SKM-1 treated with dmso at 0.1 percent for 144 hours (cell line): ENCODE data around the gene ICA1.
A peak's percentile ranks its signal among the peaks of the same experiment; 100 is the strongest.
"Not testable (repeated sequence)": the region's sequence is repeated elsewhere in the genome, so short reads cannot be mapped to it uniquely, and the experiment has no call there.

Experiments used
- DNase-seq: peaks from one replicate; lab custom pipeline; 2025; ENCODE audit not compliant: unreplicated experiment; lab: John Stamatoyannopoulos, UW

ICA1 gene

DNA sequence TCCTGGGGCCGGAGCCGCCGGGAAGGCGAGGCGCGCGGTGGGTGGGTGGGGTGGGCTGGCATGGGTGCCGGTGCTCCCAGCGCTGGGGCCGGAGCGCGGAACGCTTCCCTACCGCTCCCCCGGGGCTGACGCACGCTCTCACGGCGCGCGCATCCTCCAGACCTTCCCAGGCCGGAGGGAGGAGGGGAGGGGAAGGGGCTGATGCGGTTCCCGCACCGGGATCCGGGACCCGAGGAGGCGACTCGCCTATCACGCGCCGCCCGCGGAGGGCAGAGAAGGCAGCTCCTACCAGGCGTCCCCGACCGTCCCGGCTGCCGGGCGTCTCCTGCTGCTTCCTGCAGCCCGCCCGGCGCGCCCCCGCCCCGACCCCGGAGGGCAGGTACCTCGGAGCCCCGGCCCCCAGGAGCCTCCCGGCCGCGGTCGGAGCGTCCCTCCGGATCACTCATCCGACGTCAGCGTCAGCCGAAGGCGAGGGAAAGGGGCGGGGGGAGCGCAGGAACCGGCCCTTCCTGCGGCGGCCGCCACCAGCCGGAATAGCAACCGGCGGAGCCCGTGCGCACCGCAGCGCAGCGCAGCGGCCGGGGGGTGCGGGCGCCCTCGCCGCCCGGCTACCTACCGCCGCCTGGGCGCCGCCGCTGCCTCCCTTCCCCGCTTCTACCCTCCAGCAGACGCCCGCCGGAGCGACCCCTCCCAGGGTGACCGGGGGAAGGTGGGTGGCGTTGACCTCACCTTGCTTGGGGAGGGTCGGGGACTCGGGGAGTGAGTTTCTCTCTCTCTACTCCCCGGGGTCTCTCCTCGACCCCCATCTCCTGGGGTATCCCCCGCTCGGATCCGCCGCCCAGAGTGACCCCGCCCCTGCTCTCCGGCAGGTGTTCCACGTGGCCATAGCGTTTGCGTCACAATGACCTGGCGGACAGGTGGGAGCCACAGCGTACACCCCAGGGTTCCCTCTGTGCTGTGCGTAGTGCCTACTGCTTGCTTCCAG, at the start of gene ICA1:
Gene ICA1, minus strand, starts transcription at position 457 of the 985 bp plus-strand sequence. CDS start 26,241 bp downstream, outside the sequence.
- DNase-seq, result peak; percentile 51

DNA sequence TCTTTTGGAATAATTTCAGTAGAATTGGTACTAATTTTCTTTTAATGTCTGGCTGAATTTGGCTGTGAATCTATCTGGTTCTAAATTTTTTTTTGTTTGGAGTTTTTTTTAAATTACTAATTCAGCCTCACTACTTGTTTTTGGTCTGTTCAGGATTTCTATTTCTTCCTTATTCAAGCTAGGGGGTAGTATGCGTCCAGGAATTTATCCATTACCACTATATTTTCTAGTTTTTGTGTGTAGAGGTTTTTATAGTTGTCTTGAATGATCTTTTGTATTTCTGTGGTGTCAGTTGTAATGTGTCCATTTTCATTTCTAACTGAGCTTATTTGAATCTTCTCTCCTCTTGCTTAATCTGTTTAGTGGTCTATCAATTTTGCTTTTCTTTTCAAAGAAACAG, 48.9 kb upstream of the ICA1 start:
- DNase-seq, result no peak

DNA sequence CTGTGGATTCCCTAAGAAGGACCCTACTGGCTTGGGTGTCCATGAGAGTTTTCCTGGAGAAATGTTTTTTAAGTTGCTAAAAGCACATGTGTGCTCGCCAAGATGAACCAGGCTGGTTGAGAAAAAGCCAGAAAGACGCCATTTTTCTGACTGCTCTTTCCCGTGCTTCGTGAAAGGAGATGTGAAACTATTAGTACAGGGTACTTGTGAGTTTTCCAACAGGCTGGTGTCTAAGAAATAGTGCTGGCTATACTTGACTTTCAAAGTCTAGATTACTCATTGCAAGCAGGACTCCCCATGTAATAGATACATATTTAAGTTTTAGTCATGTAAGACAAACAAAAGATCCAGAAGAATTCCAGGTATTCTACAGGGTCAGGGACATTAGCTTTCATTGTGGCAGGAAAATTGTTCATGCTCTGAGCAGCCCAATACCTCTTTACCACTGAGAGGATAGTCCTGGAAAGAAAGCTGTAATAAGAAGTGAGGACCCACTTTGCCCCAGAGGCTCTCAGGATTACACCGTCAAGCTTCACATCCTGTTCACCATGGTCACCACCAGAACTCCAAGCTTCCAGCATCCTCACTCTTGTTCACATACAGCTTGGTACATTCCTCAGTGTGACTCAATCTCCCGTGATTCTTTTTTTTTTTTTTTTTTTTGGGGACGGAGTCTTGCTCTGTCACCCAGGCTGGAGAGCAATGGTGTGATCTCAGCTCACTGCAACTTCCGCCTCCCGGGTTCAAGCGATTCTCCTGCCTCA, 43.8 kb upstream of the ICA1 start:
- DNase-seq, result no peak

DNA sequence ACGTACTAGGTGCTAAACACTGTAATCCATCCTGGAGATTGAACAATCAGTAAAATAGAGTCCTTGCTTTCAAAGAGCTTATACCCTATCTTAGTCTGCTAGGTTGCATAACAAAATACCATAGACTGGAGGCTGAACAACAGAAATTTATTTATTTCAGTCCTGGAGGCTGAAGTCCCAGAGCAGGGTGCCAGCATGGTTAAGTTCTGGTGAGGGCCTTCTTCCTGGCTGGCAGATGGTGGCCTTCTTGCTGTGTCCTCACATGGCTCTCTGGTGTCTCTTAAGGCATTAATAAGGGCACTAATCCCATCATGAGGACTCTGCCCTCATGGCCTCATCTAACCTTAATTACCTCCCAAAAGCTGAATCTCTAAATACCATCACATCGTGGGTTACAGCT, 43.1 kb upstream of the ICA1 start:
- no peak for DNase-seq

DNA sequence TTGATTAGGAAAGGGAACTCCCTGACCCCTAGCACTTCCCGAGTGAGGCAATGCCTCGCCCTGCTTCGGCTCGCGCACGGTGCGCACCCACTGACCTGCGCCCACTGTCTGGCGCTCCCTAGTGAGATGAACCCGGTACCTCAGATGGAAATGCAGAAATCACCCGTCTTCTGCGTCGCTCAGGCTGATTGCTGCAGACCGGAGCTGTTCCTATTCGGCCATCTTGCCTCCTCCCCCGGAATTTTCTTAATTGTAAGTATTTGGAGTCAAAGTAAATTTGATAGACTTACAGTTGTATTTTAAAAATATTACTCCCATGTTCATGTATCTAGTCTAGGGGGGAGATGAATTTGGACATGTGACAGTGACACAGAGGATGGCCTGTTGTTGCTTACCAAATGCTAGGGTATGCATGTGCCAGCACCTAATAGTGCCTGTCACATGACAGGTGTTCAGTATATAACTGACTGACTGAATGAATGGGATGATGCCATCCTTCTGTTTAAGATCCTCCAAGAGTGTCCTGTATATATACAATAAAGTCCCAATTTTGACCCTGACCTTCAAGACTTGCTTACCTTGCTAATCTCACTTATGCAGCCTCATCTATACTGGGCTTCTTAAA, 42.0 kb upstream of the ICA1 start:
- no peak for DNase-seq

DNA sequence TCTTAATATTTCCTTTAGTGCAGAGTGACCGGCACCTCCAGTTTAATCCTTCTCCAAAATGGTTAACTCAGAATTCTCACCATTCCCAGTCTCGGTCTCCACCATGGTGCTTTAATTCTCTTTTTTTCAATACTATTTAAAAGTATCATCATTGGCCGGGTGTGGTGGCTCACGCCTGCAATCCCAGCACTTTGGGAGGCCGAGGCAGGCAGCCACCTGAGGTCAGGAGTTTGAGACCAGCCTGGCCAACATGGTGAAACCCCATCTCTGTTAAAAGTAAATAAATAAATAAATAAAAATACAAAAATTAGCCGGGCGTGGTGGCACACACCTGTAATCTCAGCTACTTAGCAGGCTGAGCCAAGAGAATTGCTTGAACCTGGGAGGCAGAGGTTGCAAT, 35.1 kb upstream of the ICA1 start:
- not testable (repeated sequence) for DNase-seq

DNA sequence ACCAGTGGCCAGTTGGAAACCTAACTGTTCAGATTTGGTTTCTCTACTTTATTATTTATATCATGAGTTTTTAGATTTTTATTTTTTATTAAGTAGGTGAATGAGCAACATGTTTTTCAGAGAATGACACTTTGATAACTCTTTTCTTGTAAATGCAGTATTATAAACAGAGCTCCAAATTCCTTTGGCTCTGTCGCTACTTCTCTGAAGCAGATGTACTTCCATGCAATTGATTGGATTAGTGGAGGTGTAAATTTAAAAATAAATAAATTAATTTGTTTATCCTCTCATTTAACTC, 34.3 kb upstream of the ICA1 start:
- DNase-seq, result no peak

DNA sequence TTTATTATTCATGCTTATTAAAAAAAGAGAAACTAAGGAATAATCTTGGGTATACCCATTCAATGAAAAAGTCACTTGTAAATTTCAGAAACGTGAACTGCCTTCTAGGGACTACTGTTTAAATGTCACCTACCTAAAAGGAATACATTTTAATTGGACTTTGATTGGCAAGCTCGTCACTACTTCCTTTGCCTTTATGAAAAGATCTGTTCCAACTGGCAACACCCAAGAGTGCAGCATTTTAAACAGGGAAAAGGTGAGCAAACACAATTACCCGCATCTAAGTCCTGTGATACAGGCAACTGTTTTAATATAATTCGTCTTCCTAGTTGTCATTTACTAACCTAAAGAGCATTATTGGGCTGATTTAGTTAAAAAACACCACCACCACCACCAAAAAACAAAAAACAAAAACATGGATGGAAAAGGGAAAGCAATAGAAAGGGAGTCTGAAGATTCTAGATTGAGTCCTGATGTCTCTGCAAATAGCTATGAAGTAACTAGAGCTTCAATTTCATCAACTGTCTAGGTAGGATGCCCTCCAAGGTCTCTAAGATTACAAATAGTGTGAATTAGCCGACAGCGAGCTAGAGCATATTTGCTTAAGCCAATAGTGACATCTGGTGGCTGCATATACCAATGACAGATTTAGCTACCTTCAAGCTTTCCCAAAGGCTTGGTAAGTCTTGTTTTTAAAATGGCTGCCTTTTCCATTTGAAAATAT, 33.8 kb upstream of the ICA1 start:
- peak; percentile 70 for DNase-seq

DNA sequence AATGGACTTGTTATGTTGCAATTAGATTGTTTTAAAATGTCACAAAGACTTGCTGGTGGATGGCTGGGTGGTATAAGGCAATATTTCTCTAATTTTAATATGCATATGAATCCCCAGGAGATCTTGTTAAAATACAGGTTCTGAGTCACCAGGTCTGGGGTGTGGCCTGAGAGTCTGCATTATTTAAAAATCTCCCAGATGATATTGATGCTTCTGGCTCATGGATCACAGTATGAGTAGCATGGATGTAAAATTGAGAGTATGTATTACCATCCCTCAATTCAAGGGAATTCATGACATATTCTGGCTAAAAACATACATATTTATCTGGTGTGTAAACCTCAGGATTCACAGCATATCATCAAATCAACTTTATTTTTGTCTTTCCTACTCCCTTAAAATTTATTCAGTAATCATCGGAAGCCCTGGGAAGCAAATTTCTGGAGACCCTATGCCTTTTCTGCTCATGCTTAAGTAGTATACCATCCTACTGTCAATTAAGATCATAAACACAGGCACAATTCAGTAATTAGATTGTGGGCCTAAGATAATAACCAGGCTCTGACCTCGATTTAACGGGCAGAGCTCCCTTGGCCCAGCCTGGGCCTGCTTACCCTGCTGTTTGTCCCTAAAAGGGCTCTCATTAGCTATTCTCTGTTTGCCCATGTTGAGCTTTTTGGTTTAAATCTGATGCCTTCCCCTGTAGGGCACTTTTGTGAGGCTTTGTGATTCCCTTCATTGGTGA, 29.6 kb upstream of the ICA1 start:
- DNase-seq, result no peak

DNA sequence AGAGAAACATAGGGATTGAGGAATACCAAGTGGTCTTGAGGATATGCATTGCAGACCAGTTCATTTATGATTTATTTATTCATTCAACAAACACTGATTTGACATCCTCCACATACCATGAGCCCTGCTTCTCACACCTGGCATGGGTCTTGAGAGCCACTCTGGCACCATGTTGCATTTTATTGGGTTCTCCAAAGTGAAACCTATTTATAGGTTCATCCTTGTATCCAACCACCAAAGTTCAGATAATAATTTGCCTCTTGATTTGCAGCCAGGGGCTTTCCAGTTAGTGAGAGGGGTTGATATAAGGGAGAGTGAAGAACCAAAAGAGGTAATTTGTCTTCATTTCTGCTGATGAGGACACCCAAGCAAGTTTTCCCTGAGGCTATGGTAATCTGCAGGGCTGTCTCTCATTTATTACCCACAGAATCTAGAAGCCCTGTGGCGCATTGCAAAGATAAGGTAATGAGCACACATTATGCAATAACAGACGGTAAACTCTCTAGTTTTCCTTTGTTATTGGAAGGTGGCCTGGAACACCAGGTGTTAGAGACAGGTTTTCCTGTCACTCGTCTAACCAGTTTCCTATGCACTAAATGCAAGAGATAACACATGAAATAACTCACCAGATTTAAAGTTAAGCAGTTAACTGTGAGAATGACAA, 28.8 kb upstream of the ICA1 start:
- DNase-seq, result no peak

DNA sequence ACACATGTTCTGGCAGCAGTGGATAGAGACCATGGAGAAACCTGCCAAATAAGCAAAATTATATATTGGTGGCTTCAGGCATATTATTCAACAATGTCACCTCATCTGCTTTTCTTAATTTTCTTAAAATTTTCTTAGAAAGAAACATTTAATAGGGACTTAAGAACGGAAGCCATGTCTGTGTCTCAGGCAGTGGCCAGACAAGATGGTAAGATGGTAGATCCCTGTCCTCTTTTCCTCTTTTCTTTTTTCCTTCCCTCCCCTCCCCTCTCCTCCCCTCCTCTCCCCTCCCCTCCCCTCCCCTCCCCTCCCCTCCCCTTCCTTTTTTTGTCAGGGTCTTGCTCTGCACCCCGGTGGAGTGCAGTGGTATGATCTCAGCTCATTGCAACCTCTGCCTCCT, 24.2 kb upstream of the ICA1 start:
- no peak for DNase-seq

DNA sequence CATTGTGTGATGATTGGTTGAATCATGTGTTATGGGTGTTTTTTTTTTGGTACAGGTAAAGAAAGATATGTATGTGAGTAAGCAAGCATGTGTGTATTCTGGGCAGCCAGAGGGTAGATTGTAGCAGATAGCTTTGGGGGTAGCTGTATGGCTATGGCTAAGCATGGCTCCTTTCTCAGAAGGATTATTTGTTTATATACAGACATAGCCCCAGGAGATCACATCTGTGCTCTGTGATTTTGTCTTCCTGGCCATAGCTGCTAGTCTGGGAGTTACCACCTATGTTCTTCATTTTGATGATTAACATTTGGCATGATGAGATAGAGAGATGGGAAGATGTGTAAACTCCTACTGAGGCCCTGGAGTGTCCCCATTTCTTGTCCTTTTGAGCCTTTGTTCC, 23.2 kb upstream of the ICA1 start:
- DNase-seq, result no peak

DNA sequence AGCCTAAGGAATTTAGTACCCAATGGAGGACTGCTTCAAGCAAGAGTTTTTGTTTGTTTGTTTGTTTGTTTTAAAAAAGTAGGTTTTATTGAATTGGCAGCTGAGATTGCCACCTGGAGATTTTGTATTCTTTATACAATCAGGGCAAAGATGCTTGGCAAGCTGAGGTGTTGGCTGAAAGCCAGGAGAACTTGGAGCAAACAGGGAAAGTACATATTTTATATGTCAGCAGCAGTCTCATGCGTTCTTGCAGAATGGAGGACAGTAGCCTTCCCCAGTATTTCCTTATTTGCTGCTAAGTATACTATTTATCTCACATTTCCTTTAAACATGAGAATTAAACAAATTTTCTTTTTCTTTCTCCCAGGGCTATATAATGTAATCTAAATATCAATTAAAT, 22.6 kb upstream of the ICA1 start:
- DNase-seq, result no peak

DNA sequence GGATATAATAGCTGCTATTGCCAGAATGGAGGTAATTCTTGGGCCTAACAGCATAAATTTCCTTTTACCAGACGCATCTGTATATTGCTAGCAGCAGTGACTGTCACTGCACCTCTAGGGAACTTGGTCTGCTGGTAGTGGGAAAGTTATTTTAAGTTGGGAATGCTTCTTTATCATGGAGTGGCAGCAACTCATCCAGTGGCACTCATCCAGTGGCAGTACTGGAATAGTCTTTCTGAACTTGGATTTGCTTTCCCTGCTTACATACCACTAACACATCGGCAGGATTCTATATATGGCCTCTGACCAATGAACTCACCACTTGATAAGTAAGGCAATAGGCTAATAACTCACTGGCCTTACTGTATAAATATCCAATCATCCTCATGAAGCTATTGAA, 22.0 kb upstream of the ICA1 start:
- DNase-seq, result no peak

DNA sequence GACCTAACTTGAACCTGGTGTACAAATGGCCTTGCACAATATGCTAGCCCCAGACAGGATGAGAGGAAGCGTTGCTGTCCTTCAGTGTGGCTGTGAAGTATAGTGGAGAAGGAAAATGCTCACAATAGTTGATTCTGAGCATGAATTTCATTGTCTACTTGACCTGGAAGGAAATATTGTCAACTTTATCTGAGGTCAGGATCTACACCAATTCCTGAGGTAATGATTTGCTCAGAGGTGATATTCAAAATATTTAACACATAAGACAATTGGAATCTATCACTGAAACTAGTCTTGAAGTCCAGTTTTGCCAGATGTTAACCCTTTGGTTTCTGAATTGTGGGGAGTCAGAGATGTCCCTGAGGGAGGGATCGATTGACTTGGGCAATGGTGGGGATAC, 20.9 kb upstream of the ICA1 start:
- no peak for DNase-seq

DNA sequence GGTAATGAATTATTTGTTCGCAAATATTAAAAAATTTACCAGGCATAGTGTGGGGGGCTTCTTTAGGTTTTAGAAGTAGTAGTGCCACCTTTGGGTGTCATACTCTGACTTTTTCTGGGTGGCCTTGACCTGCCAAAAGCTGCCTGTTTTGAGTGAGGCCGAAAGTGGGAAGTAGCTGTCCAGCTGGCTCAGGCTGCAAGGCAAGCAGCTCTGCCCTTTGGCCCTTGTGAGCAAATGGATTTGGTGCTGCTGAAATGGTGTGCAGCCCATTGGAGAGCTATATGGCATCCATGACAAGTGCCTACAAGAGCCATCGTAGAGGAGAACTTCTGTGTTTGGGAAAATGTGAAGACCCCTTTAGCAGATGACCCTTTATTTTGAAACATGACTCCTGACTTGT, 20.2 kb upstream of the ICA1 start:
- DNase-seq, result no peak

DNA sequence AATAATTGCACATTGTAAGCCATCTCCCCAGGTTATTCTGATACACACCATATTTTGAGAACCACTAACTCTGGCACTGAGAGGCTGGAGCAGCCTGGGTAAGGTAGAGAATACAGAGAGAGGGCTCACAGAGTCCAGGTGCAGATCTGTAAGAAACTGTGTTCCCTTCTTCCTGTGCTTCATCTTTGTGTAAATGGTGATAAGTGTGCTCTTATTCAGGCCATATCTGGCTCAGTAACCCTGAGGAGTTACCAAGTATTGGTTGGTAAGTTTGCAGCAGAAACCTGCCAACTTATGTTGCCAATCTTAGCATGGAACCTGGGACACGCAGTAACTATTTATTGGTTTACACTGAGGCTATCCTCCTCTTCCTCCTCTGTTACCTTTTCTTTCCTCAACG, 16.2 kb upstream of the ICA1 start:
- DNase-seq, result no peak

DNA sequence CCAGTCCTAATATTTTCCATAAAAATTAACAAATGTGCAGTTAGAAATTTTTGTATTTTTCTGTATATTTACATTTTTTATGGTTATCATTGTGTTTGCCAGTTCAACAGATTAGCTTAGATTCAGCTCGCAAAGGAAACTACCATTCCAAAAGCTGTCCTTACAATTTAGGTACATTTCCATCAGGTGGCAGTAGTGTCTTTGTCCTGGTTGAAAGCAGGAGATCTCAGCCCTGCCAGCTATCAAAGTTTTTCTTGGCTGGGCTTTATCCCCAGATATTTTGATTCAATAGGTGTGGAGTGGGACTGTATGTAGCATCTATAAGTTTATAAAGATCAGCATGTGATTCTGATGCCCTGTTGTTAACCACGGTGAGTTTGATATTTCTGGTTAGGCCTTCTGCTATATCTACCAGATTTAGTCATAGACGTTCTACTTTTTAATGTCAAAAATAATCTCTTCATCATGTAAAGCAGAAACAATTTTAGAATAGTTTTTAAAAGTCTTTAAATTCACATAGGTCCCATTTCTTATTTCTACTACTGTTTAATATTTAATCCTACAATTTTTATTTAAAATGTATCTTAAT, 15.5 kb upstream of the ICA1 start:
- no peak for DNase-seq

DNA sequence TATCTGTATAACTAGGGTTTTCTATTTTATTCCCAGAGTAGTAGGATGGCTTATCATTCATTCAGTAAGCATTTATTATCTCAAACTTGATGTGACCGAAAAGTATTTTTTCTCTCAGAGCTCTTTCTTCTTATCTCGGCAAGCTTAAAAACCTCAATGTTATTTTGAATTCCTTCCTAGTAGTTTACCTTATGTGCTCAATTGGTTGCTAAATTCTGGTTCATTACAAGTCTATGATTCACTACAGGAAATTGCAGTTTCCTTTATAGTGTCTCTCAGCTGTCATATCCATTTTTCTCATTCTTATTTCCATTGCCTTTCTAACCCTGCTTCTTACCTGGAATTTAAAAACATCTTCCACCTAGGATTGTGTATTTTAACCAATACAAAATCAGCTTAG, 12.6 kb upstream of the ICA1 start:
- DNase-seq, result no peak

DNA sequence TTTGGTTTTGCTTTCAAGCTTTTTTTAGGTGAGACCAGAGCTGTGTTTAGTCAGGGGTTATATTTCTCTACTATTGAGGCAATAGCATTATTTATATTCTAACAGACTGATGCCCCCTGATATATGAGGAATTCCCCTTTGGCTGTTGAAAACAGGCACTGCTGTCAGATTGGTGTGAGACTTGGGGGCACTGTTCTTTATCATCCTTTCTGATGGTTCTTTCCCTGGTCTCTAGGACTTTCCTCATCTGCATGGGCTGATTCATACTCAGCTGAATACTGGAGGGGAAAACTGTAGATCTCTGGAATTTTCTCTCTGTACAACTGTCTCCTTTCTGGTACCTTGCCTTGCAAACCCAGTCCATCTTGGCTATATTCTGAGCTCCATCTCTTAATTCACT, 10.0 kb upstream of the ICA1 start:
- no peak for DNase-seq
